HepG2 (cell line): ENCODE data around the gene TCF25. TPM values are rescaled to one million over a fixed set of nuclear protein-coding genes. Genes with fewer than 3 reads are reported as not detected.
A peak's percentile ranks its signal among the peaks of the same experiment; 100 is the strongest.

Experiments used
- ARID4A ChIP-seq: sonication (generic); formaldehyde crosslinking; IDR thresholded peaks from 2 replicates; pipeline ENCODE4 v1.5.0; 2020; ENCODE audit warnings: mild to moderate bottlenecking, missing genetic modification reagents, borderline replicate concordance
- BHLHE40 ChIP-seq: IDR thresholded peaks from 2 replicates; pipeline ENCODE4 v1.6.1; 2011; ENCODE audit warnings: low read length, improper control_type of control experiment
- GTF2F1 ChIP-seq: fragments of 150-350 bp; IDR thresholded peaks from 2 replicates; pipeline ENCODE4 v1.6.1; 2014; ENCODE audit warnings: low read length
- ISX ChIP-seq: sonication (generic); formaldehyde crosslinking; conservative IDR thresholded peaks from 2 replicates; pipeline ENCODE4 v1.5.0; 2020; ENCODE audit warnings: missing genetic modification reagents
- KIAA2018 ChIP-seq: sonication (generic); formaldehyde crosslinking; IDR thresholded peaks from 2 replicates; pipeline ENCODE4 v1.5.0; 2020; ENCODE audit warnings: mild to moderate bottlenecking, missing genetic modification reagents, borderline replicate concordance
- KLF11 ChIP-seq: IDR thresholded peaks from 2 replicates; pipeline ENCODE4 v1.6.1; 2016; ENCODE audit warnings: missing compliant biosample characterization
- MYPOP ChIP-seq: sonication (generic); formaldehyde crosslinking; IDR thresholded peaks from 2 replicates; pipeline ENCODE4 v1.8.1; 2023; ENCODE audit warnings: mild to moderate bottlenecking, moderate library complexity, missing genetic modification reagents
- PHF5A ChIP-seq: IDR thresholded peaks from one replicate; pipeline ENCODE4 v1.6.1; 2018; ENCODE audit warnings: low read depth, missing genetic modification reagents; ENCODE audit not compliant: unreplicated experiment
- ZFP90 ChIP-seq: sonication (generic); formaldehyde crosslinking; IDR thresholded peaks from 2 replicates; pipeline ENCODE4 v1.8.0; 2022; ENCODE audit warnings: missing genetic modification reagents, mild to moderate bottlenecking, inconsistent platforms, borderline replicate concordance
- ZNF563 ChIP-seq: sonication (generic); formaldehyde crosslinking; IDR thresholded peaks from 2 replicates; pipeline ENCODE4 v1.8.0; 2022; ENCODE audit warnings: mild to moderate bottlenecking, moderate library complexity, missing genetic modification reagents
- polyA plus RNA-seq, 8 experiments: library from polyadenylated mRNA; depleted of rRNA in 3 of 8; stranded (reverse) in 7 of 8; unstranded in 1 of 8; fragments of >200 nt; fragmentation: Illumina TruSeq in 4 of 8; extraction: Trizol in 4 of 8; gene quantifications; 2 replicates each; pipeline versions ENCODE4 v1.2.1 to v1.2.3, GENCODE V29; 2011 to 2016; ENCODE audit warnings: low read depth in 4 of 8, missing spikeins in 1 of 8, mixed read lengths in 1 of 8; ENCODE audit not compliant: insufficient read depth in 1 of 8
- total RNA-seq, 5 experiments: library from RNA; depleted of rRNA; stranded (reverse); fragments of >200 nt; fragmentation: Illumina TruSeq; extraction: Trizol; gene quantifications; 2 replicates each; pipeline ENCODE4 v1.2.3, GENCODE V29; 2016; ENCODE audit warnings: low read depth in 1 of 5

Gene TCF25
- total and polyA plus RNA-seq, 2 of the 13 experiments (the other 11 are each of a cell fraction or from before 2014, with no cell fraction given): 138 to 206 TPM

GRCh38 chr16:89917773-89918452, 44.5 kb downstream of the TCF25 start (continued):
- TF ChIP-seq ARID4A (CRISPR knock-in tag): peak; percentile 90
- peak; percentile 94 for TF ChIP-seq ZFP90
- peak; percentile 99 for TF ChIP-seq BHLHE40
- peak; percentile 89; the same call in 1 of the 2 replicates for TF ChIP-seq KIAA2018 (CRISPR knock-in tag)
- TF ChIP-seq KLF11 (CRISPR knock-in tag): peak; percentile 99
- TF ChIP-seq MYPOP (CRISPR knock-in tag): peak; percentile 97
- peak; percentile 86; the same call in 1 of the 2 replicates for TF ChIP-seq ZNF563 (CRISPR knock-in tag)
- no peak for TF ChIP-seq GTF2F1
- TF ChIP-seq ISX (CRISPR knock-in tag): peak; percentile 96
- peak; percentile 71 for TF ChIP-seq PHF5A (CRISPR knock-in tag)
